OCI-LY3 (cell line): Measurements from ENCODE around the gene OLFM4.

Source experiments
- H2AFZ ChIP-seq: fragments of 200-600, 300-600 bp; shearing (Covaris generic); 2 replicates; pipeline ENCODE4 v1.6.0; 2014; ENCODE audit warnings: antibody characterized with exemption, low read depth, low read length
- H3K27ac ChIP-seq: fragments of 200-600, 300-600 bp; sonication (generic); 2 replicates; pipeline ENCODE4 v1.5.1; 2014; ENCODE audit warnings: mild to moderate bottlenecking, low read length, moderate library complexity, mixed read lengths
- H3K27me3 ChIP-seq: fragments of 200-600, 300-600 bp; sonication (generic); 2 replicates; pipeline ENCODE4 v1.6.1; 2014; ENCODE audit warnings: low read depth, low read length, mixed read lengths
- H3K36me3 ChIP-seq: fragments of 200-600, 300-600 bp; sonication (generic); replicated peaks from 2 replicates; pipeline ENCODE3; 2014; ENCODE audit warnings: low read depth, low read length, mixed read lengths
- H3K4me1 ChIP-seq: fragments of 300-600, 200-600 bp; sonication (generic); 2 replicates; pipeline ENCODE4 v1.6.1; 2014; ENCODE audit warnings: low read length, mixed read lengths
- H3K4me2 ChIP-seq: fragments of 200-600, 300-600 bp; sonication (generic); 2 replicates; pipeline ENCODE4 v1.6.1; 2014; ENCODE audit warnings: low read length, mixed read lengths
- H3K4me3 ChIP-seq: fragments of 300-600, 200-600 bp; sonication (generic); 2 replicates; pipeline ENCODE4 v1.5.1; 2014; ENCODE audit warnings: antibody characterized with exemption, mild to moderate bottlenecking, low read length, moderate library complexity
- H3K79me2 ChIP-seq: fragments of 300-600, 200-600 bp; shearing (Covaris generic); 2 replicates; pipeline ENCODE4 v1.6.1; 2014; ENCODE audit warnings: mild to moderate bottlenecking, low read length, mixed read lengths
- H3K9ac ChIP-seq: fragments of 300-600, 200-600 bp; shearing (Covaris generic); 2 replicates; pipeline ENCODE4 v1.6.0; 2014; ENCODE audit warnings: mild to moderate bottlenecking, low read length, moderate library complexity
- H3K9me3 ChIP-seq: fragments of 200-600, 300-600 bp; shearing (Covaris generic); 2 replicates; pipeline ENCODE4 v1.6.1; 2014; ENCODE audit warnings: low read length, mixed read lengths; ENCODE audit not compliant: insufficient read depth
- H4K20me1 ChIP-seq: fragments of 200-600, 300-600 bp; sonication (generic); 2 replicates; pipeline ENCODE4 v1.6.1; 2016; ENCODE audit warnings: low read length, mixed read lengths; ENCODE audit not compliant: insufficient read depth
- EZH2phosphoT487 ChIP-seq: fragments of 200-600 bp; shearing (Covaris generic); IDR thresholded peaks from 2 replicates; pipeline ENCODE4 v1.6.1; 2018; ENCODE audit warnings: antibody characterized with exemption, mixed run types, low read depth
- TF ChIP-seq, protein P1 (sequence below): fragments of 200-600, 300-600 bp; sonication (generic); IDR thresholded peaks from 2 replicates; pipeline ENCODE4 v1.5.1; 2014; ENCODE audit warnings: antibody characterized with exemption, low read length, low read depth

Gene OLFM4

DNA sequence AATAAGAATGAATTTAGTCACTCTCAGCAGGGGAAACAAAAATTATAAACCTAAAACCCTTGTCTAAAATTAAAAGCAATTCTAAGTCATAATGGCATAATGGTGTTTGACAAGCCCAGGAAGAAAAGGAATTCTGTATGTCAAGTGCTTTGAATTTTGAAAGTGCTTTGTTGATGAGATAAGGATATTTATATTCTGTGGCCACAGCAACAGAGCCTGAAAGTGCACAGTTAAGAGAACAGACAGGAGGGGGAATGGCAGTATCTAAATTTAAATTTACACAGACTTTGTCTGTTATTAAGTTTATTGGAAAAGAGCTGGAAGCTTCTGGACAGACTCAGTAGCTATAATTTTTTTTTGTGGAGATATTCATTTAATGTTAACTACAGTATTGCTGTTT is 69.8 kb downstream of the OLFM4 start:
- H3K9me3 ChIP-seq: no peaks in the 10 kb centered on the region
- no peaks in the 10 kb centered on the region for H3K79me2 ChIP-seq
- no peaks in the 10 kb centered on the region for H3K4me1 ChIP-seq
- no peak overlapping the region for H3K4me2 ChIP-seq
- no peak overlapping the region for H3K9ac ChIP-seq
- H3K27ac ChIP-seq: no peak overlapping the region
- H2AFZ ChIP-seq: no peak overlapping the region
- H4K20me1 ChIP-seq: no peaks in the 10 kb centered on the region
- no peaks in the 10 kb centered on the region for H3K27me3 ChIP-seq
- no peak for TF ChIP-seq EZH2phosphoT487
- TF ChIP-seq, protein P1, sequence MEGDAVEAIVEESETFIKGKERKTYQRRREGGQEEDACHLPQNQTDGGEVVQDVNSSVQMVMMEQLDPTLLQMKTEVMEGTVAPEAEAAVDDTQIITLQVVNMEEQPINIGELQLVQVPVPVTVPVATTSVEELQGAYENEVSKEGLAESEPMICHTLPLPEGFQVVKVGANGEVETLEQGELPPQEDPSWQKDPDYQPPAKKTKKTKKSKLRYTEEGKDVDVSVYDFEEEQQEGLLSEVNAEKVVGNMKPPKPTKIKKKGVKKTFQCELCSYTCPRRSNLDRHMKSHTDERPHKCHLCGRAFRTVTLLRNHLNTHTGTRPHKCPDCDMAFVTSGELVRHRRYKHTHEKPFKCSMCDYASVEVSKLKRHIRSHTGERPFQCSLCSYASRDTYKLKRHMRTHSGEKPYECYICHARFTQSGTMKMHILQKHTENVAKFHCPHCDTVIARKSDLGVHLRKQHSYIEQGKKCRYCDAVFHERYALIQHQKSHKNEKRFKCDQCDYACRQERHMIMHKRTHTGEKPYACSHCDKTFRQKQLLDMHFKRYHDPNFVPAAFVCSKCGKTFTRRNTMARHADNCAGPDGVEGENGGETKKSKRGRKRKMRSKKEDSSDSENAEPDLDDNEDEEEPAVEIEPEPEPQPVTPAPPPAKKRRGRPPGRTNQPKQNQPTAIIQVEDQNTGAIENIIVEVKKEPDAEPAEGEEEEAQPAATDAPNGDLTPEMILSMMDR: no peak
- H3K36me3 ChIP-seq: no peaks in the 10 kb centered on the region
- H3K4me3 ChIP-seq: no peak overlapping the region

GRCh38 chr13:53100394-53101063 is 71.9 kb downstream of the OLFM4 start:
- Histone ChIP-seq H3K4me1 (no peaks in the 10 kb centered on the region), H2AFZ (no peak overlapping the region), H4K20me1 (no peaks in the 10 kb centered on the region), H3K9me3 (no peaks in the 10 kb centered on the region), H3K27ac (no peak overlapping the region), H3K36me3 (no peaks in the 10 kb centered on the region), H3K79me2 (no peaks in the 10 kb centered on the region), H3K9ac (no peak overlapping the region), H3K4me3 (no peak overlapping the region), H3K4me2 (no peak overlapping the region), H3K27me3 (no peaks in the 10 kb centered on the region)
- TF ChIP-seq, protein P1: no peak
- no peak for TF ChIP-seq EZH2phosphoT487
